Ovary (tissue), 3 donors: ENCODE data around the gene JUND.

Source experiments
- CTCF ChIP-seq, 3 donors: fragments of 450-650 bp in 2 of 3; fragments of 200-600 bp in 1 of 3; IDR thresholded peaks; one replicate each; pipeline versions ENCODE4 v1.5.1 to v1.8.0; 2016 to 2022; ENCODE audit warnings: antibody characterized with exemption in 3 of 3, mild to moderate bottlenecking in 1 of 3
- POLR2A ChIP-seq: fragments of 450-650 bp; IDR thresholded peaks from one replicate; pipeline ENCODE4 v1.6.1; 2017; ENCODE audit warnings: antibody characterized with exemption, mild to moderate bottlenecking, moderate library complexity
- donor health status: DM: no; HTN: no; CAD: no.

- TF ChIP-seq CTCF (IDR thresholded peaks at IDR 0.05) (no peak), POLR2A (no peak)
Measured at GRCh38 chr19:18298601-18299000, 17.2 kb upstream of the JUND start.
